ENCODE results near the gene PIK3R6. TPM values are rescaled to one million over a fixed set of nuclear protein-coding genes. Genes with fewer than 3 reads are reported as not detected.

The PIK3R6 gene
- total RNA-seq, 4 donors from 2014 or later, result 0.30 to 5.1 (median 1.5) TPM

- no peaks in the 10 kb centered on the region for H3K9me3 ChIP-seq
- H3K27me3 ChIP-seq, result peaks cover 3% of the 10 kb centered on the region
- 48% methylated on average over 1 of the region's 1 CpG for WGBS
These were observed 113.5 kb downstream of the PIK3R6 start for GRCh38 chr17:8753976-8754440.

GRCh38 chr17:8753136-8753975 is 114.1 kb downstream of the PIK3R6 start:
- TF ChIP-seq CTCF (IDR thresholded peaks at IDR 0.05), result no peak
- no peak for TF ChIP-seq POLR2A (IDR thresholded peaks at IDR 0.05)
- TF ChIP-seq EP300 (IDR thresholded peaks at IDR 0.05), result no peak
- no peak for TF ChIP-seq POLR2AphosphoS5 (IDR thresholded peaks at IDR 0.05)
- 82% methylated on average over 9 of the region's 12 CpGs for WGBS
- H3K27ac ChIP-seq, result no peak overlapping the region
- H3K27me3 ChIP-seq, result peaks cover 3% of the 10 kb centered on the region
- no peaks in the 10 kb centered on the region for H3K4me1 ChIP-seq
- no peak for DNase-seq (ENCODE audit: low spot score in 2 of 2)
- H3K4me3 ChIP-seq, result no peak overlapping the region
- no peaks in the 10 kb centered on the region for H3K9me3 ChIP-seq
- no peaks in the 10 kb centered on the region for H3K36me3 ChIP-seq

More at GRCh38 chr17:8753976-8754440, 113.5 kb downstream of the PIK3R6 start:
- no peak overlapping the region for H3K4me3 ChIP-seq
- no peaks in the 10 kb centered on the region for H3K36me3 ChIP-seq
- no peak for DNase-seq (ENCODE audit: low spot score in 2 of 2)
- no peak for TF ChIP-seq POLR2A (IDR thresholded peaks at IDR 0.05)
- no peak for TF ChIP-seq CTCF (IDR thresholded peaks at IDR 0.05)
- TF ChIP-seq EP300 (IDR thresholded peaks at IDR 0.05), result no peak
- TF ChIP-seq POLR2AphosphoS5 (IDR thresholded peaks at IDR 0.05), result no peak
- H3K27ac ChIP-seq, result no peak overlapping the region
- no peaks in the 10 kb centered on the region for H3K4me1 ChIP-seq

Other genes with a start within 250 kb of the PIK3R6 start
- gene MYH10, start 236.9 kb downstream of the PIK3R6 start, total RNA-seq, result 10 to 100 TPM in 3 of 4 donors, 1 to 10 TPM in 1; 9.5 to 18.3 (median 13.2) TPM
- gene CCDC42, start 122.8 kb downstream of the PIK3R6 start, total RNA-seq, result not detected
- gene SPDYE4, start 109.1 kb downstream of the PIK3R6 start, total RNA-seq, result not detected
- 1 to 10 TPM in 1 of 4 donors, under 1 TPM in 3; 0.26 to 1.0 (median 0.65) TPM for gene MFSD6L, start 68.3 kb downstream of the PIK3R6 start, total RNA-seq
- gene PIK3R5, start 98.0 kb upstream of the PIK3R6 start, total RNA-seq, result 10 to 100 TPM in 1 of 4 donors, 1 to 10 TPM in 3; 3.6 to 13.5 (median 5.0) TPM
- 1 to 10 TPM; 2.4 to 5.9 (median 3.4) TPM for gene NTN1, start 153.8 kb upstream of the PIK3R6 start, total RNA-seq